Parathyroid adenoma (tissue), 2 donors: ENCODE results near the gene KRTAP10-5.

Experiments used
- H2AFZ ChIP-seq: fragments of 300-600 bp; sonication (generic); one replicate; pipeline ENCODE4 v1.7.0; 2017; ENCODE audit warnings: antibody characterized with exemption, mild to moderate bottlenecking
- H3K27ac ChIP-seq: fragments of 300-600 bp; sonication (generic); one replicate; pipeline ENCODE4 v1.7.0; 2017
- H3K27me3 ChIP-seq: fragments of 300-600 bp; sonication (generic); one replicate; pipeline ENCODE4 v1.7.0; 2017; ENCODE audit warnings: low read length; ENCODE audit not compliant: control insufficient read depth, insufficient read depth
- H3K36me3 ChIP-seq: fragments of 300-600 bp; sonication (generic); one replicate; pipeline ENCODE4 v1.7.0; 2017; ENCODE audit warnings: low read length; ENCODE audit not compliant: control insufficient read depth, insufficient read depth
- H3K4me1 ChIP-seq: fragments of 300-600 bp; sonication (generic); one replicate; pipeline ENCODE4 v1.7.0; 2017; ENCODE audit warnings: control low read depth
- H3K4me2 ChIP-seq: fragments of 300-600 bp; sonication (generic); one replicate; pipeline ENCODE4 v1.7.0; 2017; ENCODE audit warnings: low read length
- H3K4me3 ChIP-seq: fragments of 300-600 bp; sonication (generic); one replicate; pipeline ENCODE4 v1.7.0; 2017; ENCODE audit warnings: low read depth, low read length
- H3K79me2 ChIP-seq: fragments of 300-600 bp; sonication (generic); one replicate; pipeline ENCODE4 v1.7.0; 2017; ENCODE audit warnings: control low read depth
- H3K9ac ChIP-seq: fragments of 300-600 bp; sonication (generic); one replicate; pipeline ENCODE4 v1.7.0; 2017; ENCODE audit warnings: mild to moderate bottlenecking
- H3K9me3 ChIP-seq: fragments of 300-600 bp; sonication (generic); one replicate; pipeline ENCODE4 v1.7.0; 2017; ENCODE audit warnings: low read length; ENCODE audit not compliant: control insufficient read depth
- TF ChIP-seq, protein P1 (sequence below): fragments of 300-600 bp; sonication (generic); IDR thresholded peaks from one replicate; pipeline ENCODE4 v1.7.0; 2017; ENCODE audit warnings: antibody characterized with exemption, mild to moderate bottlenecking
- donor health status: primary hyperparathyroidism.

KRTAP10-5 gene

DNA sequence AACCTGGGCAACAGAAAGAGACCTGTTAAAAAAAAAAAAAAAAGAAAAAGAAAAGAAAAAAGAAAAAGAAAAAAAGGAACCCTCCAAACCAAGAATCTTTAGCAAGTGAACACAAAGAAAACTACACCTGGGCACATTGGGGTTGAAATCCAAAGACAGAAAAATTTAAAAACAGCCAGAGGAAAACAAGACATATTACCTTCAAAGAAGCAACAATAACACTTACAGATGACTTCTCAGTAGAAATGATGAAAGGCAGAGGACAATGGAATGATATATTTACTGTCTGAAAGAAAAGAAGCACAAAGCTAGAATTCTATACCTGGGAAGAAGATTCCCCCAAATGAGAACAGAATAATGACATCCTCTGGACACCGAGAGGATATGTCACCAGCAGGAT is 37.7 kb downstream of the KRTAP10-5 start:
- H3K79me2 ChIP-seq, result no peaks in the 10 kb centered on the region
- H3K9me3 ChIP-seq, result no peaks in the 10 kb centered on the region
- no peak overlapping the region for H3K9ac ChIP-seq
- H3K27ac ChIP-seq, result no peak overlapping the region
- no peak overlapping the region for H3K4me3 ChIP-seq
- TF ChIP-seq, protein P1, sequence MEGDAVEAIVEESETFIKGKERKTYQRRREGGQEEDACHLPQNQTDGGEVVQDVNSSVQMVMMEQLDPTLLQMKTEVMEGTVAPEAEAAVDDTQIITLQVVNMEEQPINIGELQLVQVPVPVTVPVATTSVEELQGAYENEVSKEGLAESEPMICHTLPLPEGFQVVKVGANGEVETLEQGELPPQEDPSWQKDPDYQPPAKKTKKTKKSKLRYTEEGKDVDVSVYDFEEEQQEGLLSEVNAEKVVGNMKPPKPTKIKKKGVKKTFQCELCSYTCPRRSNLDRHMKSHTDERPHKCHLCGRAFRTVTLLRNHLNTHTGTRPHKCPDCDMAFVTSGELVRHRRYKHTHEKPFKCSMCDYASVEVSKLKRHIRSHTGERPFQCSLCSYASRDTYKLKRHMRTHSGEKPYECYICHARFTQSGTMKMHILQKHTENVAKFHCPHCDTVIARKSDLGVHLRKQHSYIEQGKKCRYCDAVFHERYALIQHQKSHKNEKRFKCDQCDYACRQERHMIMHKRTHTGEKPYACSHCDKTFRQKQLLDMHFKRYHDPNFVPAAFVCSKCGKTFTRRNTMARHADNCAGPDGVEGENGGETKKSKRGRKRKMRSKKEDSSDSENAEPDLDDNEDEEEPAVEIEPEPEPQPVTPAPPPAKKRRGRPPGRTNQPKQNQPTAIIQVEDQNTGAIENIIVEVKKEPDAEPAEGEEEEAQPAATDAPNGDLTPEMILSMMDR, result no peak
- no peaks in the 10 kb centered on the region for H3K36me3 ChIP-seq
- H3K4me1 ChIP-seq, result no peaks in the 10 kb centered on the region
- H3K27me3 ChIP-seq, result no peaks in the 10 kb centered on the region
- H3K4me2 ChIP-seq, result no peak overlapping the region
- no peak overlapping the region for H2AFZ ChIP-seq

DNA sequence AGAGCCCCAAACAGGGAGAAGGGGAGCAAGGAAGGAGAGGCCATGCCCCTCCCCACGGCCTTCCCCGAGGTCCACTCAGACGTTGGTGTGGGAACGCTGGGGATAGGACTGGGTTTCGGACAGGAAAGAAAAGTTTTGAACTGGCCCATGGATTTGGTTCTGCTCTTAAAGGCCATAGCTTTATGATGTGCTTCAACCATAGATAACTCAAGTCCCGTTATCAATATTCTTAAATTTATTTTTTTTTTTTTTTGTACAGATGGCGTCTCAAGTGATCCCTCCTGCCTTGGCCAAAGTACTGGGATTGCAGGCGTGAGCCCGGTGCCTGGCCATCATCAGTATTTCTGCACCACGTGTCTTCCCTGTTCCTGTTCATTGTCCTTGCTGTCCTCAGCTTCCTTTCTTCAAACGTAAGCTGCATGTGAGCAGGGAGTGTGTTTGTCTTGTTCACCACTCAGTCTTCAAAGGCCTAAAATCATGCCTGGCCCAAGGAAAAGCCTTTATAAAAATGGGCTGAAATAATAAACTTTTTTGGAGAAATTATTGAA is 39.6 kb downstream of the KRTAP10-5 start:
- Histone ChIP-seq H3K9ac (no peak overlapping the region), H3K36me3 (no peaks in the 10 kb centered on the region), H2AFZ (no peak overlapping the region), H3K9me3 (no peaks in the 10 kb centered on the region), H3K4me1 (no peaks in the 10 kb centered on the region), H3K4me3 (no peak overlapping the region), H3K27ac (no peak overlapping the region), H3K79me2 (no peaks in the 10 kb centered on the region), H3K4me2 (no peak overlapping the region), H3K27me3 (no peaks in the 10 kb centered on the region)
- TF ChIP-seq, protein P1, result no peak

- Histone ChIP-seq H3K9me3 (no peaks in the 10 kb centered on the region), H3K4me2 (no peak within 1 kb of the TSS), H3K4me3 (no peak within 1 kb of the TSS), H2AFZ (no peak within 1 kb of the TSS), H3K27ac (no peak within 1 kb of the TSS), H3K9ac (no peak within 1 kb of the TSS), H3K4me1 (no peaks in the 10 kb centered on the region), H3K79me2 (no peaks in the 10 kb centered on the region), H3K36me3 (no peaks in the 10 kb centered on the region), H3K27me3 (no peaks in the 10 kb centered on the region)
- TF ChIP-seq, protein P1, result no peak
Observed at GRCh38 chr21:44539991-44540666, 40.3 kb downstream of the KRTAP10-5 start, which contains the start of gene KRTAP10-1. Gene KRTAP10-1 (minus strand): TSS chr21:44540195. CDS start chr21:44540150, 45 bp downstream.

DNA sequence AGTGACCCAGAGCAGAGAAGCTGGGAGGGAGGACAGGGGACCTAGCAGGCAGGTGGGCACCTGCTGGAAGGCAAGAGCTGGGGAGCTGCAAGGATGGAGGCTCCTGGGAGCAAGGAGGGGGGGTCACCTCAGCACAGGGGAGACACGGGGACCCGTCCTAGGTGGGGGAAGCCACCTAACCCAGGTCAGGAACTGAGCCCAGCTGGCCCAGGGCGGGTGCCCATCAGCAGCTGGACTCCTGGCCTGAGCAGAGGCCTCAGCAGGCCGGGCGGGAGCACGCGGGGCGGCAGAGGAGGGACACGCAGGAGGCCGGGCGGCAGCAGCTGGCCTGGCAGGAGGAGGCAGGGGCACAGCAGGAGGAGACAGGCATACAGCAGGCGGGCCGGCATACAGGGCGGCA is 41.4 kb downstream of the KRTAP10-5 start:
- no peaks in the 10 kb centered on the region for H3K79me2 ChIP-seq
- no peaks in the 10 kb centered on the region for H3K36me3 ChIP-seq
- H2AFZ ChIP-seq, result no peak overlapping the region
- no peaks in the 10 kb centered on the region for H3K4me1 ChIP-seq
- H3K9me3 ChIP-seq, result no peaks in the 10 kb centered on the region
- H3K27ac ChIP-seq, result no peak overlapping the region
- H3K4me3 ChIP-seq, result no peak overlapping the region
- no peaks in the 10 kb centered on the region for H3K27me3 ChIP-seq
- TF ChIP-seq, protein P1, result no peak
- H3K4me2 ChIP-seq, result no peak overlapping the region
- no peak overlapping the region for H3K9ac ChIP-seq
